Karpas-422 (cell line): ENCODE results near the gene RXRA. TPM values are rescaled to one million over a fixed set of nuclear protein-coding genes. Genes with fewer than 3 reads are reported as not detected.

Experiments used
- DNase-seq: peaks from one replicate; pipeline ENCODE4 v3.0.0-alpha.2; 2015
- H2AFZ ChIP-seq: fragments of 200-600 bp; sonication (generic); 2 replicates; pipeline ENCODE4 v1.6.1; 2014; ENCODE audit warnings: antibody characterized with exemption, low read length, mixed read lengths
- H3K27ac ChIP-seq: fragments of 200-600 bp; sonication (generic); 2 replicates; pipeline ENCODE4 v1.5.1; 2014; ENCODE audit warnings: mild to moderate bottlenecking, low read length, moderate library complexity
- H3K27me3 ChIP-seq: fragments of 200-600 bp; sonication (generic); 2 replicates; pipeline ENCODE4 v1.6.1; 2014; ENCODE audit warnings: low read length, mixed read lengths
- H3K36me3 ChIP-seq: fragments of 200-600 bp; sonication (generic); 2 replicates; pipeline ENCODE4 v1.6.1; 2014; ENCODE audit warnings: low read length, mixed read lengths; ENCODE audit not compliant: insufficient read depth
- H3K4me1 ChIP-seq: fragments of 200-600 bp; sonication (generic); 2 replicates; pipeline ENCODE4 v1.6.1; 2014; ENCODE audit warnings: mild to moderate bottlenecking, low read length, mixed read lengths
- H3K4me2 ChIP-seq: fragments of 200-600 bp; sonication (generic); 2 replicates; pipeline ENCODE4 v1.6.1; 2014; ENCODE audit warnings: low read length, low read depth, mild to moderate bottlenecking; ENCODE audit not compliant: poor library complexity, severe bottlenecking
- H3K4me3 ChIP-seq: fragments of 200-600 bp; sonication (generic); 2 replicates; pipeline ENCODE4 v1.5.1; 2014; ENCODE audit warnings: mild to moderate bottlenecking, antibody characterized with exemption, low read length, mixed read lengths
- H3K79me2 ChIP-seq: fragments of 200-600 bp; sonication (generic); 2 replicates; pipeline ENCODE4 v1.6.1; 2014; ENCODE audit warnings: mild to moderate bottlenecking, low read length, mixed read lengths
- H3K9ac ChIP-seq: fragments of 200-600 bp; sonication (generic); 2 replicates; pipeline ENCODE4 v1.6.0; 2014; ENCODE audit warnings: low read length
- H3K9me2 ChIP-seq: fragments of 200-600 bp; sonication (generic), shearing (Covaris generic); replicated peaks from 2 replicates; pipeline ENCODE4 v1.6.0; 2014; ENCODE audit warnings: mild to moderate bottlenecking, low read length, moderate library complexity; ENCODE audit not compliant: insufficient read depth
- H3K9me3 ChIP-seq: fragments of 300-700, 200-600 bp; sonication (generic); 2 replicates; pipeline ENCODE4 v1.6.1; 2014; ENCODE audit warnings: low read length, mixed read lengths
- H4K20me1 ChIP-seq: fragments of 200-600 bp; sonication (generic); 2 replicates; pipeline ENCODE4 v1.6.1; 2014; ENCODE audit warnings: mild to moderate bottlenecking, antibody characterized with exemption, low read length, low read depth; ENCODE audit not compliant: insufficient read depth
- total RNA-seq: library from RNA; depleted of rRNA; stranded (reverse); fragments of >200 nt; shearing (Covaris generic); gene quantifications from 2 replicates; pipeline ENCODE4 v1.2.3, GENCODE V29; 2014; ENCODE audit warnings: low replicate concordance

RXRA gene
- total RNA-seq, 1 experiment from 2014 or later = not detected

DNA sequence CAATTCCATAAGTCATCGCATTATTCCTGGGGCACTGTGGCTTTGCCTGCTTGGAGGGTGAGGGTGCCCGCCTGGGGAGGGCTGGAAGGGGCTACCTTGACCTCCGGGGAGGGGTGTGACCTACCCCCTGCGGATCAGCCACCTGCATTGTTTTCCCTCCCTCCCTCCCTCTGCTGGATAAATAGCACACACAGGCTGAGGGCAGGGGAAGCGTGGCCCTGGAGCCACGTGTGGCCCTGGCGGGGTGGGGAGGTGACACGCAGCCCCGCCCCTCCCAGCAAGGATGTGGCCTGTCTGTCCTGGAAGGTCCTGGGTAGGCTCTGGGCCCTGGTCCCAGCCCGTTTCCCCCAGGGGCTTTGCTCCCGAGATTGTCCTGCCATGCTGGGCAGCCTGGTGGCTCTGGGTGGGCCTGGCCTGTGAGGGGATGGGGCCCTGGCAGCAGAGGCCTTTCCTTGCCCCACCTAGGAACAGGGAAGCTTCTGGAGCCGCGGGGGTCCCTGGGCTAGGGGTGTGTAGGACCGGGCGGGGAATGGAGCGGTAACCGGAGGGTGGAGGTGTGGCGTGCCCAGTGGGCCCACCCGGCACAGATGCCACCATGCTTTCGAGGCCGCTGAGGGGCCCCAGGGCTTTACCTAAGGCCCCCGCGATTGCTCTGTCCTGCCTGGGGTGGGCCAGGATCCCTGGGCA is 33.4 kb downstream of the RXRA start:
- H3K79me2 ChIP-seq = no peaks in the 10 kb centered on the region
- H3K36me3 ChIP-seq = no peaks in the 10 kb centered on the region
- no peaks in the 10 kb centered on the region for H3K27me3 ChIP-seq
- no peak overlapping the region for H3K4me2 ChIP-seq
- DNase-seq = no peak
- no peaks in the 10 kb centered on the region for H3K4me1 ChIP-seq
- H3K27ac ChIP-seq = no peak overlapping the region
- no peaks in the 10 kb centered on the region for H3K9me3 ChIP-seq
- H3K9me2 ChIP-seq = no peaks in the 10 kb centered on the region
- no peak overlapping the region for H3K4me3 ChIP-seq
- no peak overlapping the region for H3K9ac ChIP-seq
- 0 out of 2 replicates have a peak, but pooled peaks cover 1% of the 10 kb centered on the region for H4K20me1 ChIP-seq
- H2AFZ ChIP-seq = no peak overlapping the region

GRCh38 chr9:134360180-134360759 is 34.0 kb downstream of the RXRA start:
- DNase-seq = no peak
- Histone ChIP-seq H3K79me2 (no peaks in the 10 kb centered on the region), H3K9ac (no peak overlapping the region), H2AFZ (no peak overlapping the region), H4K20me1 (no peaks in the 10 kb centered on the region), H3K4me3 (no peak overlapping the region), H3K4me1 (no peaks in the 10 kb centered on the region), H3K27me3 (no peaks in the 10 kb centered on the region), H3K27ac (no peak overlapping the region), H3K36me3 (no peaks in the 10 kb centered on the region), H3K9me3 (no peaks in the 10 kb centered on the region), H3K9me2 (no peaks in the 10 kb centered on the region), H3K4me2 (no peak overlapping the region)

GRCh38 chr9:134360897-134361296 is 34.6 kb downstream of the RXRA start:
- no peak overlapping the region for H2AFZ ChIP-seq
- no peaks in the 10 kb centered on the region for H3K36me3 ChIP-seq
- H3K4me1 ChIP-seq = no peaks in the 10 kb centered on the region
- no peaks in the 10 kb centered on the region for H3K9me3 ChIP-seq
- no peak for DNase-seq
- H3K27ac ChIP-seq = no peak overlapping the region
- H3K9me2 ChIP-seq = no peaks in the 10 kb centered on the region
- no peaks in the 10 kb centered on the region for H4K20me1 ChIP-seq
- H3K4me2 ChIP-seq = no peak overlapping the region
- no peak overlapping the region for H3K4me3 ChIP-seq
- no peaks in the 10 kb centered on the region for H3K79me2 ChIP-seq
- H3K9ac ChIP-seq = no peak overlapping the region
- no peaks in the 10 kb centered on the region for H3K27me3 ChIP-seq

DNA sequence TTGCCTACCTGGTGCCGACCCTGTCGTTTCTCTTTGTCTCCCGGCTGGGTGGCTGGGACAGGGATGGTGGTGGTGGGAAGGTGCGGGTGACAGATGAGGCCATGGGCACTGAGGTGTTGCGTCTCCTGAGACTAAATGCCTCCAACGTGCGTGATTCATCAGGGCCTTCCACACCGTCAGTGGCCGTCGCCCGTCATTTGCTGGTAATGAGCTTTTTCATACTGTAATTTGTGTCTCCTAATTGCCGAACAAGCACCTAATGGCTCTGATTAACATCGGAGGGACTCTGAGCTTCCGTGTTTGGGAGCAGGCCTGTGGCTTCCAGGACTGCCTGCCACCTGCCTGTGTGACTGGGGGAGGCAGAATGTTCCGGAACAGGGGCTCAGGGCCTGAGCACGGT is 35.2 kb downstream of the RXRA start:
- H3K4me1 ChIP-seq = no peaks in the 10 kb centered on the region
- no peak overlapping the region for H3K4me2 ChIP-seq
- no peaks in the 10 kb centered on the region for H3K79me2 ChIP-seq
- no peaks in the 10 kb centered on the region for H3K27me3 ChIP-seq
- H3K9me3 ChIP-seq = no peaks in the 10 kb centered on the region
- H3K9ac ChIP-seq = no peak overlapping the region
- H3K27ac ChIP-seq = no peak overlapping the region
- no peak for DNase-seq
- H3K4me3 ChIP-seq = no peak overlapping the region
- no peaks in the 10 kb centered on the region for H4K20me1 ChIP-seq
- H3K36me3 ChIP-seq = no peaks in the 10 kb centered on the region
- H3K9me2 ChIP-seq = no peaks in the 10 kb centered on the region
- no peak overlapping the region for H2AFZ ChIP-seq

DNA sequence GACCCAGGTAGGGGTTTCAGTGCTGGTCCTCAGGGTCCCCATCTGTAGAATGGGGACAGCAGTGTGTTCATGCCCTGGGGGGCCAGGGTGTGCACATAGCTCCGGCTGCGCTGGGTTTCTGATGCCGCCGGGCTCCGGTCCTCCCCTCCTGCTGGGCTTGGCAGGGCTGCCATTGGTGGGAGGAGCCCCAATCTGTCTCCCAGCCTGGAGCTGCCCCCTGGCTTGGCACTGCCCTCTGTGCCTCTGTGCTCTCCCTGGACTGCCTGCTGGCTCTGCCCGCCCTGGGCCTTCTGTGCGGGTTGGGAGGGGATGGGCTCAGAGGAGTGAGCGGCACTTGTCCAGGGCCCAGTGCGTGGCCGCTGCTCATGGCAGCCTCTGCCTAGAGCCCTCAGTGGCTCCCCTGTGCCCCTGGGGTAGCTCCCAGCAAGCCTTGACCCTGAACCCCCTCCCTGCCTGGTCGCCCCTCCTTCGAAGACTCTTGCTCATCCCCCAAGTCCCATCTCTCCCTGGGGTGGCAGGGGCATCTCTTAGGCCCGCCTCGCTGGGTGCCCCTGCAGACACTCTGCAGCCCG is 35.7 kb downstream of the RXRA start:
- no peaks in the 10 kb centered on the region for H3K9me2 ChIP-seq
- H3K9ac ChIP-seq = no peak overlapping the region
- H3K4me2 ChIP-seq = no peak overlapping the region
- no peaks in the 10 kb centered on the region for H3K27me3 ChIP-seq
- no peak overlapping the region for H3K27ac ChIP-seq
- no peaks in the 10 kb centered on the region for H4K20me1 ChIP-seq
- H3K4me1 ChIP-seq = no peaks in the 10 kb centered on the region
- no peaks in the 10 kb centered on the region for H3K79me2 ChIP-seq
- no peak for DNase-seq
- no peak overlapping the region for H3K4me3 ChIP-seq
- H3K9me3 ChIP-seq = no peaks in the 10 kb centered on the region
- no peaks in the 10 kb centered on the region for H3K36me3 ChIP-seq
- no peak overlapping the region for H2AFZ ChIP-seq

- DNase-seq = no peak
- H4K20me1 ChIP-seq = no peaks in the 10 kb centered on the region
Observed at GRCh38 chr9:134363450-134363849, 37.2 kb downstream of the RXRA start.

DNA sequence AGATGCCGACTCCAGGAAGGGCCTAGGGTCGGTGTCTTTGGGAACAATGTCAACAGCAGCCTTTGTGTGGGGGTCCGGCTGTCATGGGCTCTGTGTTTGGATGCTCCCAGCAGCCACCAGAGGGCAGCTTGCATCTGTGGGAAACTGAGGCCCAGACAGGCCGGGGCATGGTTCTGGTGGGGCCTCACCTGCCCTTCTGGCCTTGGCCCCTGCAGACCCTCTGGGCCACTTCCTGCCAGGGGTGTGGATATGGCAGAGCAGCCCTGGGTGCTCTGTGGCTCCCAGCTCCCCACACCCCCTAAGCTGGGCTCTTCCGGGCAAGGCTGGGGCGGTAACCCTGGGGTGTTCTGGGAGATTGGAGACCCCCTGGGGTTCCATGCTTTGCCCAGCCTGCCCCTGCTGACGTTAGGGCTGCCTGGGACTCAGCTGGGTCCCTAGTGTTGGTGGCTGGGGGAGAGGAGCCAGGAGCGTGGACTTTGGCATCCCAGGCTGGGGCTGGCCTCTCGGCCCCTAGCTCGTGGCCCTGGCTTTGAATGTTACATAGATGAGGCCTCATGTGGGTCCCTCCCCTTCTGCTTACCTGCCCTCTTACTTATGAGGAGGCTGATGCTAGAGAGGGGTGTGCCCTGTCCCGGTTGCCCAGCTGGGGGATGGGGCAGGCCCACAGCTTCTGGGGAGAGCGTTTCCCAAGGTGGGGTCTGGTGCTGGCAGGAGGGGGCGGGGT is 38.3 kb downstream of the RXRA start:
- Histone ChIP-seq H3K36me3 (no peaks in the 10 kb centered on the region), H3K4me1 (no peaks in the 10 kb centered on the region), H2AFZ (no peak overlapping the region), H3K4me3 (no peak overlapping the region), H4K20me1 (no peaks in the 10 kb centered on the region), H3K27me3 (no peaks in the 10 kb centered on the region), H3K79me2 (no peaks in the 10 kb centered on the region), H3K9me3 (no peaks in the 10 kb centered on the region), H3K27ac (no peak overlapping the region), H3K9ac (no peak overlapping the region), H3K4me2 (no peak overlapping the region), H3K9me2 (no peaks in the 10 kb centered on the region)
- DNase-seq = no peak

More at GRCh38 chr9:134363450-134363849, 37.2 kb downstream of the RXRA start:
- H3K4me1 ChIP-seq = no peaks in the 10 kb centered on the region
- no peak overlapping the region for H3K4me2 ChIP-seq
- H3K9me2 ChIP-seq = no peaks in the 10 kb centered on the region
- no peaks in the 10 kb centered on the region for H3K79me2 ChIP-seq
- H3K4me3 ChIP-seq = no peak overlapping the region
- H3K9ac ChIP-seq = no peak overlapping the region
- no peaks in the 10 kb centered on the region for H3K36me3 ChIP-seq
- no peak overlapping the region for H2AFZ ChIP-seq
- no peaks in the 10 kb centered on the region for H3K27me3 ChIP-seq
- no peak overlapping the region for H3K27ac ChIP-seq
- H3K9me3 ChIP-seq = no peaks in the 10 kb centered on the region

GRCh38 chr9:134365115-134365596 is 38.9 kb downstream of the RXRA start:
- Histone ChIP-seq H3K27ac (no peak overlapping the region), H4K20me1 (no peaks in the 10 kb centered on the region), H2AFZ (no peak overlapping the region), H3K9me2 (no peaks in the 10 kb centered on the region), H3K36me3 (no peaks in the 10 kb centered on the region), H3K9ac (no peak overlapping the region), H3K27me3 (no peaks in the 10 kb centered on the region), H3K9me3 (no peaks in the 10 kb centered on the region), H3K4me3 (no peak overlapping the region), H3K4me1 (no peaks in the 10 kb centered on the region), H3K79me2 (no peaks in the 10 kb centered on the region), H3K4me2 (no peak overlapping the region)
- DNase-seq = no peak
